SK-N-SH treated with all-trans-retinoic acid at 6 μM for 48 hours (cell line): ENCODE data around the gene UGT1A10.
A peak's percentile ranks its signal among the peaks of the same experiment; 100 is the strongest.

ENCODE experiments used
- ATAC-seq: fragments of 200-7000 bp; cut with Tn5 transposase; 3 replicates; pipeline ENCODE4 v1.9.1; 2020; ENCODE audit warnings: mild to moderate bottlenecking, moderate library complexity
- ARNTL ChIP-seq: fragments of 450-650 bp; formaldehyde crosslinking; IDR thresholded peaks from 2 replicates; pipeline ENCODE4 v1.5.0; 2020; ENCODE audit warnings: low read depth, mild to moderate bottlenecking, moderate library complexity, borderline replicate concordance
- BACH2 ChIP-seq: fragments of 250-450 bp; sonication (Bioruptor Pico); IDR thresholded peaks from 2 replicates; pipeline ENCODE4 v1.9.0; 2021; ENCODE audit warnings: mild to moderate bottlenecking, borderline replicate concordance
- CREB5 ChIP-seq: fragments of 250-450 bp; sonication (Bioruptor Pico); IDR thresholded peaks from 2 replicates; pipeline ENCODE4 v1.5.1; 2020; ENCODE audit warnings: low read depth, mild to moderate bottlenecking, moderate library complexity
- CSDC2 ChIP-seq: fragments of 250-450 bp; sonication (Bioruptor Pico); IDR thresholded peaks from 2 replicates; pipeline ENCODE4 v1.5.0; 2020; ENCODE audit warnings: mild to moderate bottlenecking, moderate library complexity
- CSRNP3 ChIP-seq: fragments of 250-450 bp; sonication (Bioruptor Pico); IDR thresholded peaks from 2 replicates; pipeline ENCODE4 v1.5.1; 2021; ENCODE audit warnings: mild to moderate bottlenecking, moderate library complexity
- ISL1 ChIP-seq: fragments of 250-450 bp; sonication (Bioruptor Pico); IDR thresholded peaks from 2 replicates; pipeline ENCODE4 v2.1.2; 2022; ENCODE audit warnings: mild to moderate bottlenecking, moderate library complexity
- OSR1 ChIP-seq: fragments of 250-450 bp; sonication (Bioruptor Pico); IDR thresholded peaks from 2 replicates; pipeline ENCODE4 v1.8.0; 2022; ENCODE audit warnings: moderate library complexity, mild to moderate bottlenecking, inconsistent platforms
- PATZ1 ChIP-seq: fragments of 250-450 bp; sonication (Bioruptor Pico); IDR thresholded peaks from 2 replicates; pipeline ENCODE4 v1.8.0; 2020; ENCODE audit warnings: mild to moderate bottlenecking, moderate library complexity, borderline replicate concordance
- POU6F1 ChIP-seq: fragments of 250-450 bp; sonication (Bioruptor Pico); IDR thresholded peaks from 2 replicates; pipeline ENCODE4 v1.8.0; 2021; ENCODE audit warnings: low read depth, mild to moderate bottlenecking, moderate library complexity, borderline replicate concordance
- PPARA ChIP-seq: fragments of 250-450 bp; sonication (Bioruptor Pico); IDR thresholded peaks from 2 replicates; pipeline ENCODE4 v1.5.0; 2020; ENCODE audit warnings: mild to moderate bottlenecking, borderline replicate concordance
- SNAI2 ChIP-seq: fragments of 250-450 bp; sonication (Bioruptor Pico); IDR thresholded peaks from 2 replicates; pipeline ENCODE4 v1.5.0; 2020; ENCODE audit warnings: mild to moderate bottlenecking, moderate library complexity
- TCF4 ChIP-seq: fragments of 250-450 bp; sonication (Bioruptor Pico); IDR thresholded peaks from 2 replicates; pipeline ENCODE4 v1.8.0; 2021; ENCODE audit warnings: mild to moderate bottlenecking, moderate library complexity, borderline replicate concordance
- TSHZ2 ChIP-seq: fragments of 250-450 bp; sonication (Bioruptor Pico); IDR thresholded peaks from 2 replicates; pipeline ENCODE4 v1.5.0; 2020; ENCODE audit warnings: mild to moderate bottlenecking, moderate library complexity
- ZC3H10 ChIP-seq: fragments of 250-450 bp; sonication (Bioruptor Pico); IDR thresholded peaks from 2 replicates; pipeline ENCODE4 v1.5.1; 2021; ENCODE audit warnings: mild to moderate bottlenecking, moderate library complexity
- ZFP3 ChIP-seq: fragments of 250-450 bp; sonication (Bioruptor Pico); IDR thresholded peaks from 2 replicates; pipeline ENCODE4 v1.5.0; 2020; ENCODE audit warnings: mild to moderate bottlenecking, moderate library complexity
- ZNF70 ChIP-seq: fragments of 450-650 bp; formaldehyde crosslinking; IDR thresholded peaks from 2 replicates; pipeline ENCODE4 v1.5.0; 2020; ENCODE audit warnings: mild to moderate bottlenecking, moderate library complexity
- ZNF8 ChIP-seq: fragments of 450-650 bp; formaldehyde crosslinking; IDR thresholded peaks from 2 replicates; pipeline ENCODE4 v1.5.0; 2020; ENCODE audit warnings: mild to moderate bottlenecking, moderate library complexity

The UGT1A10 gene

GRCh38 chr2:233760043-233760442, 123.8 kb downstream of the UGT1A10 start, which contains the start of gene UGT1A1:
TSS of gene UGT1A1 (plus strand) at chr2:233760270. CDS start at chr2:233760288, 18 bp downstream.
- ATAC-seq, result no peak
- TF ChIP-seq ZNF70 (CRISPR knock-in tag) (no peak), OSR1 (no peak), PATZ1 (CRISPR knock-in tag) (no peak), POU6F1 (CRISPR knock-in tag) (no peak), PPARA (CRISPR knock-in tag) (no peak), ARNTL (CRISPR knock-in tag) (no peak), ISL1 (no peak; the same call in 1 of the 2 replicates), SNAI2 (CRISPR knock-in tag) (no peak), BACH2 (no peak), CREB5 (CRISPR knock-in tag) (no peak), TCF4 (CRISPR knock-in tag) (no peak), ZNF8 (CRISPR knock-in tag) (no peak), ZC3H10 (CRISPR knock-in tag) (no peak)

GRCh38 chr2:233761040-233761769, 125.0 kb downstream of the UGT1A10 start:
- no peak for ATAC-seq
- peak; percentile 36; the same call in 1 of the 2 replicates for TF ChIP-seq SNAI2 (CRISPR knock-in tag)
- peak; percentile 89 for TF ChIP-seq ISL1
- 0 out of 2 replicates have a peak, but pooled peaks have one; percentile 64 for TF ChIP-seq CSDC2 (CRISPR knock-in tag)
- no peak for TF ChIP-seq BACH2
- peak; percentile 18; the same call in 1 of the 2 replicates for TF ChIP-seq TSHZ2 (CRISPR knock-in tag)
- no peak for TF ChIP-seq CSRNP3 (CRISPR knock-in tag)
- peak; percentile 47; the same call in 1 of the 2 replicates for TF ChIP-seq CREB5 (CRISPR knock-in tag)
- TF ChIP-seq PATZ1 (CRISPR knock-in tag), result 0 out of 2 replicates have a peak, but pooled peaks have one; percentile 21
- TF ChIP-seq ZFP3 (CRISPR knock-in tag), result peak; percentile 47; the same call in 1 of the 2 replicates
